Stimulated activated CD4-positive, alpha-beta T cell treated with anti-CD3 and anti-CD28 coated beads, Interleukin-4, amount 100 ng/mL, for 24 hours (primary cell): ENCODE results near the gene MRPL58.
"Not testable (repeated sequence)": the region's sequence is repeated elsewhere in the genome, so short reads cannot be mapped to it uniquely, and the experiment has no call there.

Experiments
- DNase-seq: peaks from one replicate; pipeline ENCODE4 v3.0.0-alpha.2; 2020

The MRPL58 gene

DNA sequence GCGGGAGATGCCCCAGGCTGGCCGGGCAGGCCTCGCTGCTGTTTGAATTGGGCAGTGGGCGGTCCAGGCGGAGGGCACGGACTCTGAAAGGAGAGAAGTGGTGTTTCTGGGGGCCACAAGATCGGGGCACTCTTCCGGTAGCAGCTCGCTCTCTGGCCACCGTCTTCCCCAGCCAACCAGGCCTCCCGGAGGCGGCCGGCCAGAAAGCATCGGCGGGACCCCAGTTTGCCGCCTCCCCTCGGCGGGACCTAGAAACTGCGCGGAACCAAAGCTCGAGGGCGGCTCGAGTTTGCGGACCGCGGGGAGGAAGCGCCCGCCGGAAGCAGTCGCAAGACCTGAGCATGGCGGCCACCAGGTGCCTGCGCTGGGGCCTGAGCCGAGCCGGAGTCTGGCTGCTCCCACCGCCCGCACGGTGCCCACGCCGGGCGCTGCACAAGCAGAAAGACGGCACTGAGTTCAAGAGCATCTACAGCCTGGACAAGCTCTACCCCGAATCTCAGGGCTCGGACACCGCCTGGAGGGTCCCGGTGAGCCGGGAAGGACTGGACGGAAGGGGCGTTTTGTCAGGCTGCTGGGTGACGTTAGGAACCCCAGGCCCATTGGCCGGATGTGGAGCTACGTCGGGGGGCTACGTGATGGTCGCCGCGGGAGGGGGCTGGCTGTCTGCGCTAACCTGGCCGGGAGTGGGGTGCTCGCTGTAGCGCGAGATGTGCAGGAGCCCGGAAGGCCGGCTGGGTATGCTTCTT is at the start of gene MRPL58:
Gene MRPL58, plus strand, starts transcription at position 325 of the 746 bp plus-strand sequence. Its CDS starts 17 bp downstream, at position 342.
- DNase-seq, result peak; percentile 83

DNA sequence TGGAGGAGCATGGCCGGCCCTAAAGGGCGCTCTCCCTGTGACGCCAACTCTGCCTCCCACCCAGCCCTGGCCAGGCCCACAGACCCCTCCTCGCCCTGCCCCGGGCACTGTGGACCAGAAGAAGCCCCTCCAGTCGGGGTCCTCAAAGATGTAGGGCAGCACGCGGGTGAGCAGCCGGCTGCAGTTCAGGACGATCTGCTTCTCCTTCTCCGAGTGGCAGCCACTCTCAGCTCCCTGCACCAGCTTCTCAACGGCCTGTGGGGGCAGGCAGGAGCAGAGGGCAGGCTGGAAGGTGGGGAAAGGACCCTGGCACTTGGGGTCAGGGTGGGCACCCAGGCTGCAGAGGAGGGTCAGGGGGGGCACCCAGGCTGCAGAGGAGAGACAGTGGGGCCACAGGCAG is 48.8 kb upstream of the MRPL58 start:
- DNase-seq, result no peak

- no peak for DNase-seq
These were observed 48.2 kb upstream of the MRPL58 start for GRCh38 chr17:74964246-74964761.

DNA sequence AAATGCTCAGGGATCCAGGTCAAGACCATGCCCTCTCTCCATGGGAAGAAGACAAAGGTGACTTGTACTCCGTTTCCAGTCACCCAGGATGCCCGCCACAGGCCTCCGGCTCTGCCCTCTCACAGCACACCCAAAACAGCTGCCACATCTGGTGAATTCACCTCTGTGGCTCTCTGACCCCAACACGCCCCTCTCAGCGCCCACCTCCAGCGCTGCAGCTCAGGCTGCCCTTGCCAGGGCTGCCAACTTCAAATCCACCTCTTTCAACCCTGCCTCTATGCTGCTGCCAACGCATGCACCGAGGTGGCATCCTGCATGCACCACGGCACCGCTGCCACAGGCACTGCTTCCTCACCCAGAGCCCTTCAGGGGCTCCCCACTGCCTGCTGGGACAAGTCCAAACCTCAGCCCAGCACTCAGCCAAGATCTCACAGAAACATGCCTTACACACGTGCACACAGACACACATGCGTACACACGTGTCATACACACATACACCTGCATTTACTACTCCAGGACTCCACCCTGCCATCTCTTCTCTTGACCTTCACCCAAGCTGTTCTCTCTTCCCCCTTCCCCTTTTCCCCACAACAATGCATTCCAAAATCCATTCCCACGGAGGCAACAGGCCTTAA is 47.4 kb upstream of the MRPL58 start:
- no peak for DNase-seq

GRCh38 chr17:74968361-74968780 is 44.1 kb upstream of the MRPL58 start:
- no peak for DNase-seq

GRCh38 chr17:74969501-74969900 is 43.0 kb upstream of the MRPL58 start:
- not testable (repeated sequence) for DNase-seq

GRCh38 chr17:74970395-74970794 is 42.1 kb upstream of the MRPL58 start:
- no peak for DNase-seq

GRCh38 chr17:74971069-74971841 is 41.2 kb upstream of the MRPL58 start:
- DNase-seq, result no peak

DNA sequence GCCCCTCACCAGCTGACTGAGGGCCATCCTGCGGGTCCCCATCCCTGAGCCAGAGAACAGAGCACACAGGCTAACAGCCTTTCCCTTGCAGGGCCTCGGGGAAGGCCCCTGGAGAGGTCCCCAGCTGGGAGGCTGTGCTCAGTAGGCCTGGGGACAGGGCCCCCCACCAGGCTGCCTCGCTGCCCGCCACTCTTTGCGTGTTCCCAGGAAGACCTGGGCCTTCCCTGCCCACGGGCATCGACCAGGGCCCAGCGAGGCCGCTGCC is 40.7 kb upstream of the MRPL58 start:
- no peak for DNase-seq

- DNase-seq, result peak; percentile 74
These were observed 40.1 kb upstream of the MRPL58 start, which contains the start of gene HID1 for GRCh38 chr17:74972107-74972972. HID1 (minus strand) TSS chr17:74972759; CDS start chr17:74972656, 103 bp downstream.

DNA sequence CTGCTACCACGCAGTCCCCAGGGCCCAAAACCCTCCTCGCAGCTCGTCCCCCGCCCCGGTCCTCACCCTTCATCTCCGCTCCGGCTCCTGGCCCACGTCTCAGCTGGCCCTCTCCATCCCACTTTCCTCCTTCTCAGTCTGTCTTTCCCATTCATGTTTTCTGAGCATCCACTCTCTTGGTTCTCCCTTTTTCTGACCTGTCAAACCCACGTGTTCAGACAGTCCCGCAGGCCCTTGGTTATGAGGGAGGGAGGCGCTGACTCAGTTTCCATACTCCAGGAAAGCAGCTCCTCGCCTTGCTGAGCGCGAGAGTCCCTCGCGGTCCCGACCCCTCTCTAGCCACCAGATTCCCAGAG is 39.5 kb upstream of the MRPL58 start:
- DNase-seq, result no peak

DNA sequence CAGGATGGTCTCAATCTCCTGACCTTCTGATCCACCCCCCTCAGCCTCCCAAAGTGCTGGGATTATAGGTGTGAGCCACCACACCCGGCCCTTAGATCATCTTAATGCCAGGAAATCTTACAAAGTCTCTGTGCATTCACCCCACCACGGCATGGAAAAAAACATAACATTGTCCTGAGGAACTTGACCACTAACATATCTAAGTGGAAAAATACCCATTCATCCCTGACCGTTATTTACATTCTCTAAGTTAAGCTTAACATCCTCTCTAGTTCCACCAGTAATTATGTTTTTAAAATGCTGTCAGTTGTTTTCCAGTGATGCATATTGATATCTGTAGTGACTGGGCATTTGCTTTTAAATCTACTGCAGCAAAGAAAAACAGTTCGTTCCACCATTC is 36.5 kb upstream of the MRPL58 start:
- no peak for DNase-seq

DNA sequence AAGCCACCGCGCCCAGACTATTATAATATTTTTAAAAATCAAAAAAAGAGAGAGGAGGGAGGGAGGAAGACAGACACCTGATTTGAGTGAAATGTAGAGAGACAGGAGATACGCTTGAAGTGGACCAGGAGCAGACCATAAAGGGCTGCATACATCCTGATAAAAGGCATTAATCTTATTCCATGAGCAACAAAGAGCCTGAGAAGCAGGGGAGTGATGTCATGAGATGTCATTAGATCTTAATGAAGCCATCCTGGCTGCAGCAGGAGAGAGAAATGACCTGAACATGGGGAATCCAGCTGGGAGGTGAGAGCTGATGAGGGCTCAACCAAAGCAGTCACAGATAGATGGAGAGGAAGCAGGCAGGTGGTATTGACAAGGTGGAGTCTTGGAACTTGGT is 34.7 kb upstream of the MRPL58 start:
- DNase-seq, result no peak

DNA sequence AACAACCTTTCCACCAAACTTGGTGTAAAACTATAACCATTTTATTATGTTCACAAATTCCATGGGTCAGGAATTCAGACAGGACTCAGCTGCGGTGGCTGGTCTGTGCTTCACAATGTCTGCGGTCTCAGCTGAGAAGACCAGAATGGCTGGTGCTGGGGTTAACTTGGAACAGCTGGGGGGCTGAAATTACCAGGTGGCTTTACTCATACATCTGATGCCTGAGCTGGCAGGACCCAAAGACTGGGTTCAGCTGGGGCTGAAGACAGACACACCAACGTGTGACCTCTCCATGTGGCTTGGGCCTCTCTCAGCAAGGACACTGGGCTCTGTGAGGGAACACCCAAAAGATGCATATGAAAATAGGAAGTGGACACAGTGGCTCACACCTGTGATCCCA is 34.2 kb upstream of the MRPL58 start:
- DNase-seq, result no peak

DNA sequence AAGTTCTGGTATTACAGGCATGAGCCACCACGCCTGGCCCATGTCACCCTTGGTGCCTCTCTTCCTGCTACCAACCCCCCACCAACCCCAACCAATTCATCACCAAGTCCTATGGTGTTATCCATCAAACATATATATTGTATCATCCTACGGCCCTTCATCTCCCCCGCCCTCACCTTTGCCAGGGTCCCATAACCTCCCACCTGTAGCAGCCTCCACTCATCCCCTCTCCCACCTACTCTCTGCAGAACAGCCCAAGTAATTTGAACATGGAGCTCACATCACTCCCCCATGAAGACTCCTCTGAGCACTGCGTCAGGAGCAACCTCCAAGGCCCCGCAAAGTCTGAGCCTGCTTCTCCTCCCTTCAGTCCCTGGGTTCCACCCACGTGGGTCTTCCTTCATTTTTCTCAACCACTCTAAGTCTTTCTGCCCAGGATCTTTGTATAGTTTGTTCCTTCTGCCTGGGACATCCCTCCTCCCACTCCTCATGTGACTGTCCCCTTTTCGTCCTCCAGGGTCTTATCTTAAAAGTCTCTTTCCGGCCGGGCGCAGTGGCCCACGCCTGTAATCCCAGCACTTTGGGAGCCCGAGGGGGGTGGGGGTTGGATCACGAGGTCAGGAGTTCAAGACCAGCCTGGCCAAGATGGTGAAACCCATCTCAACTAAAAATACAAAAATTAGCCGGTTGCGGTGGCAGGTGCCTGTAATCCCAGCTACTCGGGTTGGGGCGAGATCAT is 32.9 kb upstream of the MRPL58 start:
- DNase-seq, result no peak

DNA sequence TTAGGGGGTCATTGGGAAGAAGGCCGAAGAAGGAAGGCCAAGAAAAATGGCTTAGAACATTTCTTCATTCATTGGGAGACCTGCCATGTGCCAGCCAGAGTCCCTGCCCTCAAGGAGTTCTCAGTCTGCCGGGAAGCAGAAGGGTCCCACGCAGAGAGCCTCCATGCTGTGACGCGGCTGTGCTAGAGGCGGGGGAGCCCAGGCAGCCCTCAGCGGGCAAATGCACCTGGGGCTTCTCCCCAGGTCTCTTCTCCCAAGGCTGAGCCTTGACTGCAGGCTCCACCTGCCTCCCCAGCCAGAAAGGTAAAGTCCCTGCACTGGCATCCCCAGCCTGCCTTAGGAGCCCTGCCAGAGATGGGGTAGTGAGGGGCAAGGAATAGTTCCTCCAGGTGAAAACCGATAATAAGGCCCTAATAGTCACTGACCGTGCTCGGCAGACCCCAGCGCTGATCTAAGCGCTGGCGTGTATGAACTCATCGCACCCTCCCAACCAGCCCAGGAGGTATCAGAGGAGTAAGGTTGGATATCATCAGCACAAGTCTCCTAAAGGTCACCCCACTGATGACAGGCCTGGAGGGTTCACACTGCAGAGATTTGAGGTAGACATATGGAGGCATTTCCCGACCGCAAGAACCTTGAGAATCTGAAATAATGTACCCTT is 31.0 kb upstream of the MRPL58 start:
- DNase-seq, result no peak

DNA sequence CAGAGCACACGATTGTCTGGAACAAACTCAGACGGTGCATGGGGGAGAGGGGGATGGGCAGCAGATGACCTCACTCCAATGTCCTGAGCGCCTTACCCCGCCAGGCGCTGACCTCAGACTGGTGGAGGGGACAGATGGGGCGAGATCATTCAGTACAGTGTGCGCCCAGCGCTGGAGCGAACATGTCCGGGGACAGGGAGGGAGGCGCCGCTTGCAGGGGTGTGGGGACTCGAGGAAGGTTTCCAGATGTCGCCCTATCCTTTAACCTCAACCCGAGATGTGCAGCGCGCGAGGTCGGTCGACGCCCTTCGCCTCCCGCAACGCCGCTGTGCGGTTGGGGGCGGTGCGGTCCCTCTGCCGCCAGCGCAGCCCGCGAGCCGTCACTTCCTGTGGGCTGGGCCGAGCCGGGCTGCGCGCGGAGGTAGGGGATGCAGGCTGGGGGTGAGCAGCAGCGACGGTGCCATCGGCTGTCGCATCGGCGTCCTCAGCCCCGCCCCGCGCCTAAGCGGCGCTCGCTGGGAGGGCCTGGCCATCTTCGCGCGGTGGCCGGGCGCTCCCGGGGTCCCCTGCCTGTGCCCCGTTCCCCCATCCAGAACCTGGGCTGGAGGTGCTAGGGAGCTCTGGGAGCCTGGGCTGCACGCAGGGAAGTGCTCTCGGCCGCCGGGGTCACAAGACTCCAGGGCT is 30.3 kb upstream of the MRPL58 start:
- peak; percentile 79 for DNase-seq

- not testable (repeated sequence) for DNase-seq
These were observed 29.7 kb upstream of the MRPL58 start for GRCh38 chr17:74982663-74983313.

GRCh38 chr17:74986206-74986576 is 26.3 kb upstream of the MRPL58 start:
- no peak for DNase-seq

GRCh38 chr17:74987418-74987908 is 25.0 kb upstream of the MRPL58 start, which contains the start of gene CDR2L:
CDR2L (plus strand) TSS chr17:74987632; CDS start chr17:74988044, 412 bp downstream.
- peak; percentile 93 for DNase-seq
